ENCODE data around the gene FIGLA.

GRCh38 chr2:70729647-70730046, 60.8 kb downstream of the FIGLA start:
- TF ChIP-seq CTCF (IDR thresholded peaks at IDR 0.05) (no peak), POLR2A (IDR thresholded peaks at IDR 0.05) (no peak)
